GM23338 (cell line): Measurements from ENCODE around the gene GJA4.

Experiments
- EZH2 ChIP-seq: fragments of 200-600 bp; sonication (generic); IDR thresholded peaks from one replicate; pipeline ENCODE4 v1.8.0; 2017; ENCODE audit warnings: antibody characterized with exemption, mild to moderate bottlenecking, low read depth; ENCODE audit not compliant: unreplicated experiment
- EZH2phosphoT487 ChIP-seq: fragments of 200-600 bp; sonication (generic); IDR thresholded peaks from one replicate; pipeline ENCODE4 v1.8.1; 2018; ENCODE audit warnings: antibody characterized with exemption; ENCODE audit not compliant: unreplicated experiment
- JUNB ChIP-seq: IDR thresholded peaks from one replicate; pipeline ENCODE4 v1.6.1; 2016; ENCODE audit warnings: antibody characterized with exemption; ENCODE audit not compliant: unreplicated experiment
- POLR2AphosphoS5 ChIP-seq: IDR thresholded peaks from 2 replicates; pipeline ENCODE4 v1.6.1; 2016; ENCODE audit warnings: antibody characterized with exemption, low read depth
- REST ChIP-seq: IDR thresholded peaks from one replicate; pipeline ENCODE4 v1.6.1; 2018; ENCODE audit warnings: antibody characterized with exemption; ENCODE audit not compliant: unreplicated experiment
- TF ChIP-seq, protein P1 (sequence below), 2 experiments: fragments of 200-600 bp in 1 of 2; sonication (generic) in 1 of 2; conservative IDR thresholded peaks; 2 replicates each; pipeline versions ENCODE4 v1.5.1 to v1.6.1; 2016 to 2017; ENCODE audit warnings: antibody characterized with exemption in 2 of 2, low read depth in 2 of 2, mild to moderate bottlenecking in 2 of 2, moderate library complexity in 1 of 2
- TF ChIP-seq, protein P2 (sequence below): IDR thresholded peaks from 2 replicates; pipeline ENCODE4 v1.6.1; 2016; ENCODE audit warnings: antibody characterized with exemption

DNA sequence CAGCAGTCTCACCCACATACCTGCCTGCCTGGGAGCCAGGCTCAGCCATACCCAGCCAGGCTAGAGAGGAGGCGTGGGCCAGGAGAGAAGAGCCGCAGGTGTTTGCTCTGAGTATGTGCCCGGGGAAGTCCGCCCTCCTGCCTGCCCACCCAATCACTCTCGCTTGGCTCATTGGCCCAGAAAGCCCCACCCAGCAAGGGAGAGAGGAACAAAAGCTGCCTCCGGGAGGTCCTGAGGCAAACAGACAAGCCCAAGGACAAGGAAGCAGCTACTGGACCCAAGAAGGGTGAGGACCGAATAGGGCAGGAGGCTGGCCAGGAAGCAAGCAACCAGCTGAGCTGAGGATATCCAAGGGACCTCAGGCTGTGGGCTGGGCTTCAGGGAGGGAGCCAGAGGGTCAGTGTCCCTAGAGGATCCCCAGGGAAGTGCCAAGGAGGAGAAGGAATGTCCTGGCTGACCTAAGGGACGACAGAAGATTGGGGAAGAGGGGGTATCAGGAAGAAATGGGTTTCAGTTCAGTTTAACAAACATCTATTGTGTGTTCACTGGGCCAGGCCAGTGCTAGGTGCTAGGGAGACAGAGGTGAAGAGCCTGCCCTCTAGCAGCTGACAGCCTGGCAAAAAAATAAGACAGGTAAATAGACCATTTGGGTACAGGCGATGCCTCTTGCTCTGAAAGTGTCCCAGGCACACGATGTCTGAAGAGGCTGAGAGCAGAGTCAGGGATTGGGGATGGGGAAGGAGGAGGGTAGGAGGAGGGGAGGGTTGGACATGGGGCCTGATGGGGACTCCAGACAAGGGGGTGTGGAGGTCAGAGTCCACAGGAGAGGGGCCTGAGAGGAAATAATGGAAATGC is 33.1 kb upstream of the GJA4 start, which contains the start of gene GJB4:
- TF ChIP-seq, protein P1, sequence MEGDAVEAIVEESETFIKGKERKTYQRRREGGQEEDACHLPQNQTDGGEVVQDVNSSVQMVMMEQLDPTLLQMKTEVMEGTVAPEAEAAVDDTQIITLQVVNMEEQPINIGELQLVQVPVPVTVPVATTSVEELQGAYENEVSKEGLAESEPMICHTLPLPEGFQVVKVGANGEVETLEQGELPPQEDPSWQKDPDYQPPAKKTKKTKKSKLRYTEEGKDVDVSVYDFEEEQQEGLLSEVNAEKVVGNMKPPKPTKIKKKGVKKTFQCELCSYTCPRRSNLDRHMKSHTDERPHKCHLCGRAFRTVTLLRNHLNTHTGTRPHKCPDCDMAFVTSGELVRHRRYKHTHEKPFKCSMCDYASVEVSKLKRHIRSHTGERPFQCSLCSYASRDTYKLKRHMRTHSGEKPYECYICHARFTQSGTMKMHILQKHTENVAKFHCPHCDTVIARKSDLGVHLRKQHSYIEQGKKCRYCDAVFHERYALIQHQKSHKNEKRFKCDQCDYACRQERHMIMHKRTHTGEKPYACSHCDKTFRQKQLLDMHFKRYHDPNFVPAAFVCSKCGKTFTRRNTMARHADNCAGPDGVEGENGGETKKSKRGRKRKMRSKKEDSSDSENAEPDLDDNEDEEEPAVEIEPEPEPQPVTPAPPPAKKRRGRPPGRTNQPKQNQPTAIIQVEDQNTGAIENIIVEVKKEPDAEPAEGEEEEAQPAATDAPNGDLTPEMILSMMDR (conservative IDR thresholded peaks at IDR 0.05; ENCODE audit: low read depth in 2 of 2), result 0 out of 4 replicates have a peak, but pooled peaks of 1 of the 2 experiments have one; percentile 6
- TF ChIP-seq EZH2phosphoT487 (no peak), EZH2 (no peak), POLR2AphosphoS5 (no peak), REST (no peak), JUNB (no peak)
- TF ChIP-seq, protein P2, sequence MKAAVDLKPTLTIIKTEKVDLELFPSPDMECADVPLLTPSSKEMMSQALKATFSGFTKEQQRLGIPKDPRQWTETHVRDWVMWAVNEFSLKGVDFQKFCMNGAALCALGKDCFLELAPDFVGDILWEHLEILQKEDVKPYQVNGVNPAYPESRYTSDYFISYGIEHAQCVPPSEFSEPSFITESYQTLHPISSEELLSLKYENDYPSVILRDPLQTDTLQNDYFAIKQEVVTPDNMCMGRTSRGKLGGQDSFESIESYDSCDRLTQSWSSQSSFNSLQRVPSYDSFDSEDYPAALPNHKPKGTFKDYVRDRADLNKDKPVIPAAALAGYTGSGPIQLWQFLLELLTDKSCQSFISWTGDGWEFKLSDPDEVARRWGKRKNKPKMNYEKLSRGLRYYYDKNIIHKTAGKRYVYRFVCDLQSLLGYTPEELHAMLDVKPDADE, result no peak
